A549 treated with ZK216348 at 1 μM for 4 hours (cell line): Measurements from ENCODE around the gene COMT. TPM values are rescaled to one million over a fixed set of nuclear protein-coding genes. Genes with fewer than 3 reads are reported as not detected.

Experiments
- total RNA-seq: library from RNA; stranded (reverse); fragments of 200-300 nt; extraction: Qiagen RNA extraction; gene quantifications from 5 replicates; pipeline ENCODE4 v1.2.3, GENCODE V29; 2022; ENCODE audit warnings: low read depth

Gene COMT
- total RNA-seq: 96.6 to 166 TPM (median 152 TPM) in 5 replicates

DNA sequence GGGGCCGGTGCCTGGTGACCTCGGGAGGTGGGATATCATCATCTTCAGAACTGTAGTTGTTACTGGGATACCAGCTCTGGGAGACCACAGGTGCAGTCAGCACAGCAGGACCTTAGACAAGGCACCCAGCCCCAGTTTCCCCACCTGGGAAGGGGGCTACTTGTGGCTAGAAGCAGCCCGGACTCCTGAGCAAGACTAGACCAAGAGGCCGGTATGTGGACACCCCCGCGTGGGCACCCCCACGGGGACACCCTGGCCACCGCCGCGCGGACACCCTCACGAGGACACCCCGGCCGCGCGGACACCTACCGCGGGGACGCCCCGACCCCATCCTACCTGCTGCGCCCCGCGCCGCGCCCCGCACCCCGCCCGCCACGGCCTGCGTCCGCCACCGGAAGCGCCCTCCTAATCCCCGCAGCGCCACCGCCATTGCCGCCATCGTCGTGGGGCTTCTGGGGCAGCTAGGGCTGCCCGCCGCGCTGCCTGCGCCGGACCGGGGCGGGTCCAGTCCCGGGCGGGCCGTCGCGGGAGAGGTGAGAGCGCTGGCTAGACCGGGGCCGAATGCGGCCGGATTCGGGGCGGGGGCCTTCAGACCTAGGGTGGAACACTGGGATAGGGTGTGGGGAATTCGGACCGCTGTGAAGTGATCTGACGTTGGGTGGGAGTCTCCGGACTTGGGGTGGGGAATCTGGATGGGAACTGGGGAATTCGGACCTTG, at the start of gene COMT, which contains the start of gene TXNRD2:
Gene COMT (plus strand): TSS at position 408 of the 718 bp plus-strand sequence. CDS start 20,755 bp downstream, outside the sequence.
Gene TXNRD2 (minus strand): TSS at position 454 of the 718 bp plus-strand sequence. CDS start 15 bp downstream, at position 439.

GRCh38 chr22:20016734-20017621, 75.4 kb downstream of the COMT start, which contains the start of gene ARVCF:
Gene ARVCF, minus strand, starts transcription at chr22:20016823. Its CDS starts 26,029 bp downstream, at chr22:19990794.

Other genes with a start within 250 kb of the COMT start
- 6.9 to 10.4 TPM (median 8.8 TPM) in 5 replicates for gene SEPTIN5, start 227.3 kb upstream of the COMT start, total RNA-seq
- gene GP1BB, start 218.2 kb upstream of the COMT start, total RNA-seq: 0.47 to 2.0 TPM (median 1.5 TPM) in 5 replicates
- 1.5 to 6.0 TPM (median 4.3 TPM) in 5 replicates for gene TBX1, start 181.0 kb upstream of the COMT start, total RNA-seq
- gene GNB1L, start 86.9 kb upstream of the COMT start, total RNA-seq: 8.0 to 22.0 TPM (median 18.4 TPM) in 5 replicates
- 4.9 to 9.9 TPM (median 7.3 TPM) in 5 replicates for gene RTL10, start 86.9 kb upstream of the COMT start, total RNA-seq
- gene TXNRD2, start within 50 bp of the COMT start, total RNA-seq: 24.8 to 41.3 TPM (median 38.8 TPM) in 5 replicates
- gene ARVCF, start 75.1 kb downstream of the COMT start, total RNA-seq: 0.91 to 3.0 TPM (median 2.4 TPM) in 5 replicates
- 13.1 to 16.0 TPM (median 15.6 TPM) in 5 replicates for gene TANGO2, start 79.3 kb downstream of the COMT start, total RNA-seq
- gene DGCR8, start 138.5 kb downstream of the COMT start, total RNA-seq: 20.4 to 23.2 TPM (median 21.0 TPM) in 5 replicates
- 280 to 330 TPM (median 293 TPM) in 5 replicates for gene RANBP1, start 174.3 kb downstream of the COMT start, total RNA-seq
- 10.7 to 31.0 TPM (median 26.0 TPM) in 5 replicates for gene TRMT2A, start 175.5 kb downstream of the COMT start, total RNA-seq
- gene ZDHHC8, start 190.0 kb downstream of the COMT start, total RNA-seq: 14.8 to 39.3 TPM (median 32.8 TPM) in 5 replicates
- not detected in 5 replicates for gene CCDC188, start 209.3 kb downstream of the COMT start, total RNA-seq